Measurements from ENCODE around the gene ACAP3.

ACAP3 gene

GRCh38 chr1:1267488-1268283 is 40.0 kb downstream of the ACAP3 start:
- H3K4me2 ChIP-seq (ENCODE audit: low read depth, low read length), result no peak overlapping the region
- no peak overlapping the region for H3K9ac ChIP-seq (ENCODE audit: low read length)
- no peaks in the 10 kb centered on the region; the same call in 1 of the 2 replicates for H4K20me1 ChIP-seq (ENCODE audit: insufficient read depth, low read length)
- TF ChIP-seq CTCF (IDR thresholded peaks at IDR 0.05; ENCODE audit: low read length) (no peak), EZH2 (optimal IDR thresholded peaks at IDR 0.05; ENCODE audit: low read depth, low read length) (no peak), EZH2phosphoT487 (IDR thresholded peaks at IDR 0.05; ENCODE audit: low read length) (no peak)
- H3K79me2 ChIP-seq (ENCODE audit: low read length), result peaks cover 63% of the 10 kb centered on the region
- no peaks in the 10 kb centered on the region for H3F3A ChIP-seq (ENCODE audit: insufficient read depth, low read length)
- no peak overlapping the region for H3K4me3 ChIP-seq (ENCODE audit: low read length)
- H3K27ac ChIP-seq (ENCODE audit: low read length), result no peak overlapping the region
- H3K27me3 ChIP-seq (replicated peaks; ENCODE audit: insufficient read depth, low read length), result no peaks in the 10 kb centered on the region
- H3K9me2 ChIP-seq (replicated peaks; ENCODE audit: insufficient read depth, low read length), result no peaks in the 10 kb centered on the region
- H3K36me3 ChIP-seq (replicated peaks; ENCODE audit: insufficient read depth, low read length), result peaks cover 7% of the 10 kb centered on the region; the same call in 1 of the 2 replicates
- no peak for DNase-seq
- no peak overlapping the region for H2AFZ ChIP-seq (ENCODE audit: low read length)
- peaks cover 8% of the 10 kb centered on the region for H3K4me1 ChIP-seq (ENCODE audit: low read length)
- no peaks in the 10 kb centered on the region for H3K9me3 ChIP-seq (replicated peaks; ENCODE audit: insufficient read depth, low read length)

DNA sequence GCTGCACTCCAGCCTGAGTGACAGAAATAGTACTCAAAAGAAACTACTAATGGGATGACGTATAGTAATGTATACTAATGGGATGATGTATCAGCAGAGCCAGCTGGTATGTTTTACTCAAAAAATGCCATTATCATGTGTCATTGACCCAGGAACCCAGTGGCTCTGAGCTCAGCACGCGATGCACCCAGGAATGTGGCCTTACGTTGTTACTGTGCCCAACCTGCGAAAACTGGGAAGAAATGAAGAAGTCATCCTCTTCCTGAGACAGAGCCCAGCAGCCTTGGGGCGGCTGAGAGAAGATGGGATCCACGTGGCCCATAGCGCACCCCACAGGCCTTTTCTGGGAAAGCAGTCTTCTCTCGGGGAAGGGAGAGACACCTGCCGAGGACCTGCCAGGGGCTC is 42.9 kb downstream of the ACAP3 start:
- no peak overlapping the region for H3K9ac ChIP-seq (ENCODE audit: low read length)

GRCh38 chr1:1264026-1264425 is 43.7 kb downstream of the ACAP3 start:
- peaks cover 10% of the 10 kb centered on the region; the same call in 1 of the 2 replicates for H3K36me3 ChIP-seq (replicated peaks; ENCODE audit: insufficient read depth, low read length)

More for the DNA sequence above, 42.9 kb downstream of the ACAP3 start:
- no peak for DNase-seq
- no peaks in the 10 kb centered on the region for H3K9me3 ChIP-seq (replicated peaks; ENCODE audit: insufficient read depth, low read length)
- TF ChIP-seq EZH2phosphoT487 (IDR thresholded peaks at IDR 0.05; ENCODE audit: low read length) (no peak), EZH2 (optimal IDR thresholded peaks at IDR 0.05; ENCODE audit: low read depth, low read length) (no peak), CTCF (IDR thresholded peaks at IDR 0.05; ENCODE audit: low read length) (peak; percentile 20)
- no peak overlapping the region for H2AFZ ChIP-seq (ENCODE audit: low read length)
- H3K27me3 ChIP-seq (replicated peaks; ENCODE audit: insufficient read depth, low read length), result no peaks in the 10 kb centered on the region
- peaks cover 43% of the 10 kb centered on the region for H3K79me2 ChIP-seq (ENCODE audit: low read length)
- H3K27ac ChIP-seq (ENCODE audit: low read length), result no peak overlapping the region
- no peaks in the 10 kb centered on the region for H3K4me1 ChIP-seq (ENCODE audit: low read length)
- H3K4me2 ChIP-seq (ENCODE audit: low read depth, low read length), result no peak overlapping the region
- H3K36me3 ChIP-seq (replicated peaks; ENCODE audit: insufficient read depth, low read length), result peaks cover 10% of the 10 kb centered on the region; the same call in 1 of the 2 replicates
- H4K20me1 ChIP-seq (ENCODE audit: insufficient read depth, low read length), result no peaks in the 10 kb centered on the region; the same call in 1 of the 2 replicates
- H3F3A ChIP-seq (ENCODE audit: insufficient read depth, low read length), result no peaks in the 10 kb centered on the region
- H3K9me2 ChIP-seq (replicated peaks; ENCODE audit: insufficient read depth, low read length), result no peaks in the 10 kb centered on the region
- no peak overlapping the region for H3K4me3 ChIP-seq (ENCODE audit: low read length)

More at GRCh38 chr1:1264026-1264425, 43.7 kb downstream of the ACAP3 start:
- H3K27me3 ChIP-seq (replicated peaks; ENCODE audit: insufficient read depth, low read length), result no peaks in the 10 kb centered on the region
- H3K4me1 ChIP-seq (ENCODE audit: low read length), result no peaks in the 10 kb centered on the region
- no peak for DNase-seq
- H3K9me3 ChIP-seq (replicated peaks; ENCODE audit: insufficient read depth, low read length), result no peaks in the 10 kb centered on the region
- no peak overlapping the region for H3K4me3 ChIP-seq (ENCODE audit: low read length)
- no peaks in the 10 kb centered on the region; the same call in 1 of the 2 replicates for H4K20me1 ChIP-seq (ENCODE audit: insufficient read depth, low read length)
- no peaks in the 10 kb centered on the region for H3K9me2 ChIP-seq (replicated peaks; ENCODE audit: insufficient read depth, low read length)
- H3K9ac ChIP-seq (ENCODE audit: low read length), result no peak overlapping the region
- H2AFZ ChIP-seq (ENCODE audit: low read length), result no peak overlapping the region
- TF ChIP-seq CTCF (IDR thresholded peaks at IDR 0.05; ENCODE audit: low read length) (no peak), EZH2phosphoT487 (IDR thresholded peaks at IDR 0.05; ENCODE audit: low read length) (no peak), EZH2 (optimal IDR thresholded peaks at IDR 0.05; ENCODE audit: low read depth, low read length) (no peak)
- no peak overlapping the region for H3K4me2 ChIP-seq (ENCODE audit: low read depth, low read length)
- no peak overlapping the region for H3K27ac ChIP-seq (ENCODE audit: low read length)
- peaks cover 39% of the 10 kb centered on the region for H3K79me2 ChIP-seq (ENCODE audit: low read length)
- no peaks in the 10 kb centered on the region for H3F3A ChIP-seq (ENCODE audit: insufficient read depth, low read length)

Measured in MM.1S (cell line).